ENCODE data around the gene ZC3H12A.
A peak's percentile ranks its signal among the peaks of the same experiment; 100 is the strongest.

ZC3H12A gene

GRCh38 chr1:37493336-37494098, 19.1 kb downstream of the ZC3H12A start:
- no peak overlapping the region for H2AFZ ChIP-seq (ENCODE audit: low read depth)
- H3K79me2 ChIP-seq (ENCODE audit: insufficient read depth, low read depth): no peaks in the 10 kb centered on the region
- no peaks in the 10 kb centered on the region for H4K20me1 ChIP-seq (ENCODE audit: insufficient read depth)
- H3K36me3 ChIP-seq (ENCODE audit: insufficient read depth): no peaks in the 10 kb centered on the region
- H3K27me3 ChIP-seq (ENCODE audit: insufficient read depth, low read depth): no peaks in the 10 kb centered on the region
- H3K4me1 ChIP-seq (ENCODE audit: low read depth, poor library complexity, severe bottlenecking): peaks cover 33% of the 10 kb centered on the region
- H3K4me2 ChIP-seq: no peak overlapping the region; the same call in 1 of the 2 replicates
- peak overlapping the region; percentile 11; the same call in 1 of the 2 replicates for H3K27ac ChIP-seq
- TF ChIP-seq CTCF (conservative IDR thresholded peaks at IDR 0.05; ENCODE audit: low read depth, low read length): no peak
- no peak overlapping the region for H3K4me3 ChIP-seq (IDR thresholded peaks at IDR 0.05; ENCODE audit: insufficient read depth, low read depth, low read length)
- H3K9ac ChIP-seq: no peak overlapping the region

- no peaks in the 10 kb centered on the region for H4K20me1 ChIP-seq (ENCODE audit: insufficient read depth)
- no peak for TF ChIP-seq CTCF (conservative IDR thresholded peaks at IDR 0.05; ENCODE audit: low read depth, low read length)
- no peaks in the 10 kb centered on the region for H3K79me2 ChIP-seq (ENCODE audit: insufficient read depth, low read depth)
- peaks cover 35% of the 10 kb centered on the region for H3K4me1 ChIP-seq (ENCODE audit: low read depth, poor library complexity, severe bottlenecking)
- no peaks in the 10 kb centered on the region for H3K27me3 ChIP-seq (ENCODE audit: insufficient read depth, low read depth)
- no peaks in the 10 kb centered on the region for H3K36me3 ChIP-seq (ENCODE audit: insufficient read depth)
- no peak overlapping the region for H3K4me2 ChIP-seq
- no peak overlapping the region for H3K27ac ChIP-seq
- no peak overlapping the region for H3K9ac ChIP-seq
- H3K4me3 ChIP-seq (IDR thresholded peaks at IDR 0.05; ENCODE audit: insufficient read depth, low read depth, low read length): no peak overlapping the region
- no peak overlapping the region for H2AFZ ChIP-seq (ENCODE audit: low read depth)
Measured at GRCh38 chr1:37495875-37496274, 21.5 kb downstream of the ZC3H12A start.

- TF ChIP-seq CTCF (conservative IDR thresholded peaks at IDR 0.05; ENCODE audit: low read depth, low read length): no peak
- Histone ChIP-seq H3K4me2 (no peak overlapping the region), H3K79me2 (ENCODE audit: insufficient read depth, low read depth) (no peaks in the 10 kb centered on the region), H3K4me1 (ENCODE audit: low read depth, poor library complexity, severe bottlenecking) (peaks cover 30% of the 10 kb centered on the region), H3K36me3 (ENCODE audit: insufficient read depth) (no peaks in the 10 kb centered on the region), H3K27me3 (ENCODE audit: insufficient read depth, low read depth) (no peaks in the 10 kb centered on the region), H3K4me3 (IDR thresholded peaks at IDR 0.05; ENCODE audit: insufficient read depth, low read depth, low read length) (no peak overlapping the region), H3K9ac (no peak overlapping the region), H2AFZ (ENCODE audit: low read depth) (no peak overlapping the region), H4K20me1 (ENCODE audit: insufficient read depth) (no peaks in the 10 kb centered on the region), H3K27ac (no peak overlapping the region)
Measured at GRCh38 chr1:37497832-37498231, 23.5 kb downstream of the ZC3H12A start.

GRCh38 chr1:37498872-37499617, 24.7 kb downstream of the ZC3H12A start:
- Histone ChIP-seq H3K4me3 (IDR thresholded peaks at IDR 0.05; ENCODE audit: insufficient read depth, low read depth, low read length) (no peak overlapping the region), H3K36me3 (ENCODE audit: insufficient read depth) (no peaks in the 10 kb centered on the region), H3K9ac (no peak overlapping the region), H4K20me1 (ENCODE audit: insufficient read depth) (no peaks in the 10 kb centered on the region), H3K27me3 (ENCODE audit: insufficient read depth, low read depth) (no peaks in the 10 kb centered on the region), H3K79me2 (ENCODE audit: insufficient read depth, low read depth) (no peaks in the 10 kb centered on the region), H3K27ac (no peak overlapping the region), H3K4me2 (no peak overlapping the region), H3K4me1 (ENCODE audit: low read depth, poor library complexity, severe bottlenecking) (peaks cover 20% of the 10 kb centered on the region), H2AFZ (ENCODE audit: low read depth) (no peak overlapping the region)
- TF ChIP-seq CTCF (conservative IDR thresholded peaks at IDR 0.05; ENCODE audit: low read depth, low read length): no peak

Measured in KMS-11 (cell line).